ENCODE results near the gene PSMB5. TPM values are rescaled to one million over a fixed set of nuclear protein-coding genes. Genes with fewer than 3 reads are reported as not detected.
A peak's percentile ranks its signal among the peaks of the same experiment; 100 is the strongest.

Gene PSMB5
- total RNA-seq, 1 donor from 2014 or later = 123 TPM

DNA sequence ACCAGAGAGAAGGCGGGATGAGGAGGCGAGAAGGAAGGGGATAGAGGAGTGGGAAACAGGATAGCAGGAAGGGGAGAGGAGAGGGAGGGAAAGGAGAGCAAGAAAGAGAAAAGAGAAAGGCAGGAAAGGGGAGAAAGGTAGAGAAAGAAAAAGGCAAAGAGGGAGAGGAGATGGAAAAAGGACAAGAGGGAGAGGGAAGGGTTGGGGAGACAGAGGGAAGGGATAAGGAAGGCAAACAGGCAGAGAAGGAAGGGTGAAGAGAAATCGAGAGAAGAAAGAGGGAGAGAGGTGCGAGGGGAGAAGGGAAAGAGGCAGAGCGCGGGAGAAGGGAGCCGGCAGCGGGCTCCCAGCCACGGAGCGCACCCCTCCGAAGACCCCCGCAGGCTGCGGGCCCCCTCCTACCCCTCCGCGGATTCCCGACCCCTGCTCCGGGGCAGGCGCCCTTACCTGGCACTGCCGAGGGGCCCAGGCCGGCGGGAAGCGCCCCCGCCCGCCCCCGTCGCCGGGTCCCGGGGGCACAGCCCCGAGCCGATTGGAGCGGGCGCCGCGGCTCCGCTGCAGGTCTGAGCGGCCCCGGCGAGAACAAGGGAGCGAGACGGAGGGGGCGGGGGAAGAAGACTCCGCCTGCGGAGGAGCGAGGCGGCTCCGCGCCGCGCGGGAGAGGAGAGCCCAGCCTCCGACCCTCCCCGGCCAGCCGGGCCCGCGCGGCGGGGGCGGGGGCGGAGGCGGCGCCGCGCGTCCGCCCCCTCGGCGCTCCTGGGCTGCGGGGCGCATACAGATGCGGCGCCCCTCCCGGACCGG is 22.5 kb upstream of the PSMB5 start, which contains the start of gene CDH24:
Gene CDH24 (minus strand): TSS at position 565 of the 801 bp plus-strand sequence. CDS start 1,787 bp downstream, outside the sequence.
- peaks cover 8% of the 10 kb centered on the region for H3K36me3 Mint-ChIP-seq
- peaks cover 21% of the 10 kb centered on the region for H3K4me1 Mint-ChIP-seq
- H3K4me3 Mint-ChIP-seq = peak within 1 kb of the TSS; percentile 84
- H3K27ac Mint-ChIP-seq = peak within 1 kb of the TSS; percentile 95
- no peaks in the 10 kb centered on the region for H3K27me3 Mint-ChIP-seq (ENCODE audit: low read depth)
- DNase-seq (ENCODE audit: low spot score in 2 of 2, unreplicated experiment in 2 of 2) = peak; percentile 72 to 82
- no peaks in the 10 kb centered on the region for H3K9me3 Mint-ChIP-seq
- TF ChIP-seq, protein P1, sequence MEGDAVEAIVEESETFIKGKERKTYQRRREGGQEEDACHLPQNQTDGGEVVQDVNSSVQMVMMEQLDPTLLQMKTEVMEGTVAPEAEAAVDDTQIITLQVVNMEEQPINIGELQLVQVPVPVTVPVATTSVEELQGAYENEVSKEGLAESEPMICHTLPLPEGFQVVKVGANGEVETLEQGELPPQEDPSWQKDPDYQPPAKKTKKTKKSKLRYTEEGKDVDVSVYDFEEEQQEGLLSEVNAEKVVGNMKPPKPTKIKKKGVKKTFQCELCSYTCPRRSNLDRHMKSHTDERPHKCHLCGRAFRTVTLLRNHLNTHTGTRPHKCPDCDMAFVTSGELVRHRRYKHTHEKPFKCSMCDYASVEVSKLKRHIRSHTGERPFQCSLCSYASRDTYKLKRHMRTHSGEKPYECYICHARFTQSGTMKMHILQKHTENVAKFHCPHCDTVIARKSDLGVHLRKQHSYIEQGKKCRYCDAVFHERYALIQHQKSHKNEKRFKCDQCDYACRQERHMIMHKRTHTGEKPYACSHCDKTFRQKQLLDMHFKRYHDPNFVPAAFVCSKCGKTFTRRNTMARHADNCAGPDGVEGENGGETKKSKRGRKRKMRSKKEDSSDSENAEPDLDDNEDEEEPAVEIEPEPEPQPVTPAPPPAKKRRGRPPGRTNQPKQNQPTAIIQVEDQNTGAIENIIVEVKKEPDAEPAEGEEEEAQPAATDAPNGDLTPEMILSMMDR (IDR thresholded peaks at IDR 0.05; ENCODE audit: unreplicated experiment) = no peak

DNA sequence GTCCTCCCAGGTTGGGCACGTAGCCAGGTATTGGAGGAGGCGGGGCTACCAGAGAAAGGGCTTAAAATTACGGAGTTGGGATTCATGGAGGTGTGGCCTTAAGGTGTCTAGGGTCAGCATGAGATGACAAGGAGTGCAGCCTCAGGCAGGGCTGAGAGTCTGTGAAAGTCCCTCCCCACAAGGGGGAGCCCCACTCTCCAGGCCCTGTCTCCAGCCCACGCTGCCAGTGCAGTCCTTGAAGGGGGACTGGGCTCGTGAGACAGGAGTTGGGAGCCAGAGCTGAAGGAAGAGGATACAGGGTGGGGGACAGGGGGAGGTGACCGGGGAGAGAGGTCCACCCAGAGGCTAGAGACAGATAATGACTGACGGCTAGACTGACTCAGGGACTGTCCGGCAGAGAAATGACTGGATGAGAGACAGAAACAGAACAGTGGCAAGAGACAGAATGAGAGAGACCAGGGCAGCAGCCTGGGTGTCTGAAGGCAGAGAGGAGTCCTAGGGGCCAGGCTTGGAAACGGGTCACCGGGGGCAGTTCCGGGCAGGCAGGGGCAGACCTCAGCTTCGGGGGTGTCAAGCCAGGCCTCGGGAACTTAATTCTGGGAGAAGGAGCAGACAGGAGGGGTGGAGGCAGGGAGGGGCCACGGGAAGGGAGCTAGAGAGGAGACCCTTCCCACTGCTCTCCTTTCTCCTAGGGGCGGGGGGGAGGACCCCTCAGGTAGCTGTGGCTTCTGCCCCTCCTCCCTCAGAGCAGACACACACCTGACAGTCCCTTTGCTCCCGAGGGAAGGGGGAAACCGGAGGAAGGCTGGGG is 21.6 kb upstream of the PSMB5 start:
- no peaks in the 10 kb centered on the region for H3K9me3 Mint-ChIP-seq
- H3K27me3 Mint-ChIP-seq (ENCODE audit: low read depth) = no peaks in the 10 kb centered on the region
- DNase-seq (ENCODE audit: low spot score in 2 of 2, unreplicated experiment in 2 of 2) = peak in 1 of 2 experiments; percentile 71
- H3K36me3 Mint-ChIP-seq = peaks cover 5% of the 10 kb centered on the region
- H3K4me3 Mint-ChIP-seq = peak overlapping the region; percentile 82
- peaks cover 18% of the 10 kb centered on the region for H3K4me1 Mint-ChIP-seq
- TF ChIP-seq, protein P1 (IDR thresholded peaks at IDR 0.05; ENCODE audit: unreplicated experiment) = peak; percentile 56
- peak overlapping the region; percentile 80 for H3K27ac Mint-ChIP-seq

DNA sequence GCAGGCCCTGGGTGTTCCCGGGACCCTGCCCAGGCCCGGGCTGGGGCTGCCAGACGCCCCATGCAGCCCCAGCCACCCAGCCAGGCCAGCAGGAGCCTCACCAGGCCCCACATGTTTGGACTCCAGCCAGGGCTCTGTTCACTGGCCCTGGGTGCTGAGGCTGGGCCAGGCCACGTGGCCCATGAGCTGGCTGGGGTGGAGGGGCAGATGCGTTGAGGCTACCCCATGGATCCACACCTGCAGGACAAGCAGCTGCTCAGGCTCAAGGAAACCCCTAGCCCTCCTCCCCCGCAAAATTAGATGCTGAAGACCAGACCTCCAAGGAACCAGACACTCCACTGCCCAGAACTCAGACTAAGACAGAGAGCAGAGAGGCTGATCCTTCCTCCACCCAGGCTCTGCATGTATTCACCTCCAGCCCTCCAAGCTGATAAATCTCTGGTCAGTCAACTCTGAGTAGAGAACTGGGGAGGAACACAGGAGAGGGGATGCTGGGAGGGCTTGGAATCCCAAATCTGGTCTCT is 21.0 kb upstream of the PSMB5 start:
- no peak for DNase-seq (ENCODE audit: low spot score in 2 of 2, unreplicated experiment in 2 of 2)
- TF ChIP-seq, protein P1 (IDR thresholded peaks at IDR 0.05; ENCODE audit: unreplicated experiment) = no peak
- H3K4me1 Mint-ChIP-seq = peaks cover 18% of the 10 kb centered on the region

DNA sequence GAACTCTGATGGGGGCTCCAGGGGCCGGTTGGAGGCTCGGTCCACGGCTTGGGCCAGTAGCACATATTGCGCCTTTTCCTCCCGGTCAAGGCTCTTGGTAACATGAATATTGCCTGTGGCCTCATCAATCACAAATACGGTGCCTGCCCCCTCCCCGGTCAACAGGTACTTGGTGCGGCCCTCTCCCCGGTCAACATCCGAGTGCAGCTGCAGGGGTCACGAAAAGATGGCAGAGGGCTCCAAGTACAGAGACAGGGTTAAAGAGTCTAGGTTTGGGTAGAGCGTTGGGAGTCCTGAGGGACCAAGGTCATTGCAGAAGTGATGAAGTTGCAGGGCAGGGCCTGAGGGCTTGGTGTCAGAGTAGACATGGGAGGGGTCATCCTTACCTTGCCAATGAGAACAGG is 20.4 kb upstream of the PSMB5 start:
- TF ChIP-seq, protein P1 (IDR thresholded peaks at IDR 0.05; ENCODE audit: unreplicated experiment) = no peak
- no peak for DNase-seq (ENCODE audit: low spot score in 2 of 2, unreplicated experiment in 2 of 2)
- no peak overlapping the region for H3K4me3 Mint-ChIP-seq
- no peaks in the 10 kb centered on the region for H3K27me3 Mint-ChIP-seq (ENCODE audit: low read depth)
- peaks cover 18% of the 10 kb centered on the region for H3K4me1 Mint-ChIP-seq
- no peaks in the 10 kb centered on the region for H3K9me3 Mint-ChIP-seq
- H3K27ac Mint-ChIP-seq = no peak overlapping the region
- H3K36me3 Mint-ChIP-seq = peaks cover 5% of the 10 kb centered on the region

More for the DNA sequence above, 21.0 kb upstream of the PSMB5 start:
- peaks cover 5% of the 10 kb centered on the region for H3K36me3 Mint-ChIP-seq
- H3K4me3 Mint-ChIP-seq = peak overlapping the region; percentile 82
- no peaks in the 10 kb centered on the region for H3K9me3 Mint-ChIP-seq
- H3K27ac Mint-ChIP-seq = peak overlapping the region; percentile 60
- no peaks in the 10 kb centered on the region for H3K27me3 Mint-ChIP-seq (ENCODE audit: low read depth)

DNA sequence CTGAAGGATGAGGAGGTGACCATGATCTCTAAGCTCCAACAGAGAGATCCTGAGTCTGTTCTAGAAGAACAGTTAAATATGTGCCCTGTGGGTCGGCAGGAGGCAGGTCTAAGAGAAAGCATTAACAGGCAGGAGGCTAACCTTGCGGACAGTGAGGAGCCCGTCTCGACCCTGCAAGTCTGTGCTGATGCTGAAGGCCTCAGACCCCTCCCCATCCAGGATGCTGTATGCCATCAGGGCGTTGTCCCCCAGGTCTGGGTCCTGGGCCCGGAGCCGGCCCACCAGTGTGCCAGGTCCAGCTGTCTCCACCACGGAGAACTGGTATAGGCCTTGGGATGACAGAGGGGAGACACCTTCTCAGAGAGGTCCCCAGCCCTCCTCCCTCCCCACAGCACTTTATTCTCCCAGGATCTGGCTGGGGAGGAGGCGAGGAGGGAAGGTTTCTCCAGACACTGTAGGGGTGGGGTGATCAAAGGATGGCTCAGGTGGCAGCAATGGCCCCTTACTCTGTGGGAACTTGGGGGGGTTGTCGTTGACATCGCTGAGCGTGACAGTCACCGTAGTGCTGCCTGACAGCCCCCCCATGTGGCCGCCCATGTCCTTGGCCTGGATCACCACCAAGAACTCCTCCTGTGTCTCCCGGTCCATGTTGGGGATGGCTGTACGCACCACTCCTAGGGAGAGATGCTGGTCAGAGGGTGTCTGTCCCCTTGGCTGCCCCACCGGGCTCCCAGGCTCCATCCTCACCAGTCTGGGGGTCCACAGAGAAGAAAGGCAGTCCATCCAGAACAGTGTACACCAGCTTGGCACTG is 19.5 kb upstream of the PSMB5 start:
- Mint-ChIP-seq H3K27me3 (ENCODE audit: low read depth) (no peaks in the 10 kb centered on the region), H3K9me3 (no peaks in the 10 kb centered on the region), H3K27ac (no peak overlapping the region), H3K36me3 (peaks cover 5% of the 10 kb centered on the region), H3K4me1 (peaks cover 18% of the 10 kb centered on the region), H3K4me3 (no peak overlapping the region)
- DNase-seq (ENCODE audit: low spot score in 2 of 2, unreplicated experiment in 2 of 2) = no peak
- TF ChIP-seq, protein P1 (IDR thresholded peaks at IDR 0.05; ENCODE audit: unreplicated experiment) = no peak
